Prostate gland (tissue), 2 donors: ENCODE data around the gene POU2F1.

Source experiments
- POLR2A ChIP-seq: fragments of 450-650 bp; IDR thresholded peaks from one replicate; pipeline ENCODE4 v1.6.1; 2016; ENCODE audit warnings: antibody characterized with exemption, mild to moderate bottlenecking
- POLR2AphosphoS5 ChIP-seq: sonication (generic); formaldehyde crosslinking; IDR thresholded peaks from one replicate; pipeline ENCODE4 v1.6.1; 2017; ENCODE audit warnings: antibody characterized with exemption
- TF ChIP-seq, protein P1 (sequence below), 4 experiments: fragments of 200-600 bp in 2 of 4; fragments of 450-650 bp in 2 of 4; sonication (generic) in 2 of 4; IDR thresholded peaks; 1 replicate in 3 of 4; 2 replicates in 1 of 4; pipeline ENCODE4 v1.5.1; 2016 to 2019; ENCODE audit warnings: antibody characterized with exemption in 4 of 4, mild to moderate bottlenecking in 2 of 4, moderate library complexity in 2 of 4

DNA sequence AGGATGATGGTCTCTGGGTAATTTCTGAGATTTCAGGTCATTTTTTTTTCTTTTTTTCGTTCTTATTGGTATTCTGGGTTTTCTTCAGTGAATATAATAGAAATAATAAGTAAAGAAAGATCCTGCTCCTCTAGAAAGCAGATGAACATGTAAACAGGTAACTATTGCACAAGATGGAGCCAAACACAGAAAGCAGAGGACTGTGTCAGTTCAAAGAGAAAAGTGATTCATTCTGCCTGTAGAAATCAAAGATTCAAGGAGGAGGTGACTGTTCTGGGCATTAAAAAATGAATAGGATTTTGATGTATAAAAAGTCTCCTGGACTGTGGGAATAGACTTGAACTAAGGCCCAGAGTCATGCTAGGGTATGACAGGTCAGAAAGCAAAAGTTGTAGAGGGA is 41.9 kb upstream of the POU2F1 start:
- TF ChIP-seq, protein P1, sequence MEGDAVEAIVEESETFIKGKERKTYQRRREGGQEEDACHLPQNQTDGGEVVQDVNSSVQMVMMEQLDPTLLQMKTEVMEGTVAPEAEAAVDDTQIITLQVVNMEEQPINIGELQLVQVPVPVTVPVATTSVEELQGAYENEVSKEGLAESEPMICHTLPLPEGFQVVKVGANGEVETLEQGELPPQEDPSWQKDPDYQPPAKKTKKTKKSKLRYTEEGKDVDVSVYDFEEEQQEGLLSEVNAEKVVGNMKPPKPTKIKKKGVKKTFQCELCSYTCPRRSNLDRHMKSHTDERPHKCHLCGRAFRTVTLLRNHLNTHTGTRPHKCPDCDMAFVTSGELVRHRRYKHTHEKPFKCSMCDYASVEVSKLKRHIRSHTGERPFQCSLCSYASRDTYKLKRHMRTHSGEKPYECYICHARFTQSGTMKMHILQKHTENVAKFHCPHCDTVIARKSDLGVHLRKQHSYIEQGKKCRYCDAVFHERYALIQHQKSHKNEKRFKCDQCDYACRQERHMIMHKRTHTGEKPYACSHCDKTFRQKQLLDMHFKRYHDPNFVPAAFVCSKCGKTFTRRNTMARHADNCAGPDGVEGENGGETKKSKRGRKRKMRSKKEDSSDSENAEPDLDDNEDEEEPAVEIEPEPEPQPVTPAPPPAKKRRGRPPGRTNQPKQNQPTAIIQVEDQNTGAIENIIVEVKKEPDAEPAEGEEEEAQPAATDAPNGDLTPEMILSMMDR (IDR thresholded peaks at IDR 0.05): no peak
- TF ChIP-seq POLR2AphosphoS5 (no peak), POLR2A (no peak)
